ENCODE data around the gene CTNNBIP1.
"Not testable (repeated sequence)": the region's sequence is repeated elsewhere in the genome, so short reads cannot be mapped to it uniquely, and the experiment has no call there.

CTNNBIP1 gene, protein sequence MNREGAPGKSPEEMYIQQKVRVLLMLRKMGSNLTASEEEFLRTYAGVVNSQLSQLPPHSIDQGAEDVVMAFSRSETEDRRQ

DNA sequence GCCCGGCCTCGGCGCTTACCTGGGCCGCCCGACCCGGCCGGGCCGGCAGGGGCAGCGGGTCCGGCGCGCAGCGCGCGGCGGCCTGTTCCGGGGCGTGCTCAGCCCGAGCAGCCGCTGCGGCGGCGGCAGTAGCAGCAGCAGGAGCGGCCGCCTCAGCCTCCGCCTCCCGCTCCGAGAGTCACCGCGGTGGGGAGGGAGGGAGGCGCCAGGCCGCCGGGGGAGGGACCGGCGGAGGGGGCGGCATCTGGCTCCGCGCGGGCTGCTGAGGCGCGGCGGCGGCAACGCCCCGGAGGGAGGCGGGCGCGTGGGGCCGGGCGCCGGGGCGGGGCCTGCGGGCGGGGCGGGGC is at the start of gene CTNNBIP1:
CTNNBIP1 (minus strand) TSS at position 194 of the 347 bp plus-strand sequence. CDS start 38,205 bp downstream, outside the sequence.
- no peak for DNase-seq

DNA sequence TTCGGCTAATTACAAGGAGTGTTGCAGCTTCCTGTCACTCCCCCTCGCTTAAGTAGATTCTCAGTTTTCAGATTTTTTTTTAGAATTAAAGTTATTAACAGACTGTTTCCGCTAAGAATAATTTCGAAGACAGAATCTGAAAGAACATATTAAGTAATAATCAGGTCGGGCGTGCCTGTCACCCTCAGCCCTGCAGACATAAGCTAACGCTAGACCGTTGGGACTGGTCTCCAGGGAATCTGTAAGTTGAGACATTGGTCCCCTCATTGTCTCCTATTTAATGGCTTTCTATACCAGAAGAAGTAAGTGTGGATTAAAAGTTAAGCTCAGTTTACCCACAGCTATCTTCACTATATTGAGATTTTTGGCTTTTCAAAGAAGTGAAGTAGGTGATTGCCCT is 47.7 kb upstream of the CTNNBIP1 start:
- no peak for DNase-seq

DNA sequence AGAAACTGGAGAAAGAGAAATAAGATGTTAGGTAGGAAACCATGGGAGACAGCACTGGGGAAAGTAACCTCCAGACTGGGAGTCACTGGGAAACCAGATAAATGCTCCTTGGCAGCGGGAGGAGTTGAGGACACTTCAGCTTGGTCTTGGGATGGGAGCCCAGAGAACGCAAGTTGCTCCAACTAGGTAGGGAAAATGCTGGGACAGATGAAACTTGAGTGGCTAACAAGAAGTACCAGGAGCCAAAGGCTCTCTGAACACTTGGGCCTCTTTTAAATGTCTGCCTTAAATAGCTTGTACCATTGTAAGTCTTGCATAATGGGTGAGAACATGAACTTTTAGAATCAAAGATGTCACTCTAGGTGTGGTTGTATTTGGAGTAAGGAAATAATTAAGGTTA is 36.2 kb upstream of the CTNNBIP1 start:
- no peak for DNase-seq

DNA sequence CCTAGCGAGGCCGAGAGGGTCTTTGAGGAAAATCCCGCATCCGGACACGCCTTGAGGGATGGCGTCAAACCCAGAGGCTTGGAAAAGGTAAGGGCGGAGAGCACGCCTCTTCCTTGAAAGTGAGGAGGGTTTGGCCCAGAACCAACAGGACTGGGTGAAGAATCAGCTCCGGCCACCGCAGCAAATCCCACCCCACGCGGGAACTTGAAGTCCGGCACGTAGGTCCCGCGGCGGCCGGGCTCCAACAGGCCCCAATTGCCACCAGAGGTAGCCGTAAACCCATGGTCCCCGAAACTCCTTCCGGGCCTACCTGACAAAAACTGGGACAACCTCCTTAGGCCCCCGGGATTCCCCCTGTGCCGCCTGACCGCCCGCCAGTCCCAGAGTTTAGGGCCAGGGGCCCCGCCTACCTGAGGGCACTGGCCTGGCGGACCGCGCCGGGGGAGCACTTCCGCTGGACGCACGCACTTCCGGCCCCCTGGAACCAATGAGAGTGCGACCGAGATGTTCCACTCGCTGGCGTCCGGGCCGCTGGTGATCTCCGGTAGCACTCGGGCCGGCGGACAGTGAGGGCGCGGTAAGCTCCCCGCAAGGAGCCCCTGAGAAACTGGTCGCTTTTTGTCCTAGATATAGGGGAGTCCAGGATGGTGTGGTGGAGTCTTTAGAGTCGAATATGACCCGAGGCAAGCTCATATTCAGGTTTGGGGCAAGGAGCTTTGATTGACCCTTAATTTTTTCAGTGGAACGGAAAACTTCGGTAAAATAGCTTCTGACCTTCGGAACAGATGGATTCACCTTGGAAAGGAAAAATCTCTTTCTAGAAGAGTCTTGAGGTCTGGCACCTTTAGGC is 33.1 kb upstream of the CTNNBIP1 start, which contains the start of the genes LZIC and NMNAT1:
LZIC (minus strand) TSS at position 453 of the 850 bp plus-strand sequence. CDS start 6,772 bp downstream, outside the sequence.
NMNAT1 (plus strand) TSS at position 537 of the 850 bp plus-strand sequence. CDS start 28,599 bp downstream, outside the sequence.
- peak; percentile 95 for DNase-seq

DNA sequence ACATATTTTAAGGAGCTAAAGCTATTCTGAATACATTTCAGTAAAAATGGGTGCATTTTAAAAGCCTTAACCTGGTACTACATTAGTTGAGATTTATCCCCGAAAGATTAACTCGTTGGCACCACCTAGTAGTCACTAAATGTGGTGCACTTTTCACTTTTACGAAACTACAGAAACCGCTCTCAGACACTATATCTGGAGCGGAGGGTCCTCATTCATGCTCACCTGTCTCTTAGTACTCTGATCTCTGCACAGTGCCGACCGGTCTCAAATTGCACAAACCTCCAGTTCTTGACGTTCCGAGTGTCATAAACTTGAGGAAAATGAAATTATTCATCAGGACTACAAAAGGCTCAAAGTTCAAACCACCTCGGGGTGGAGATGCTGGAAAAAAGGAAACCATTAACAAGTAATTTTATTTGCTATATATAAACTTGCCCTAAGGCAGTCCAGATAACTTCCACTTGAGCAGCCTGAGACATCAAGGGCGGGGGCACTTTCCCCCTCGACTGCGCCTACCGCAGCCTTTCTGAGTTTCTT is 32.4 kb upstream of the CTNNBIP1 start:
- DNase-seq = peak; percentile 62

DNA sequence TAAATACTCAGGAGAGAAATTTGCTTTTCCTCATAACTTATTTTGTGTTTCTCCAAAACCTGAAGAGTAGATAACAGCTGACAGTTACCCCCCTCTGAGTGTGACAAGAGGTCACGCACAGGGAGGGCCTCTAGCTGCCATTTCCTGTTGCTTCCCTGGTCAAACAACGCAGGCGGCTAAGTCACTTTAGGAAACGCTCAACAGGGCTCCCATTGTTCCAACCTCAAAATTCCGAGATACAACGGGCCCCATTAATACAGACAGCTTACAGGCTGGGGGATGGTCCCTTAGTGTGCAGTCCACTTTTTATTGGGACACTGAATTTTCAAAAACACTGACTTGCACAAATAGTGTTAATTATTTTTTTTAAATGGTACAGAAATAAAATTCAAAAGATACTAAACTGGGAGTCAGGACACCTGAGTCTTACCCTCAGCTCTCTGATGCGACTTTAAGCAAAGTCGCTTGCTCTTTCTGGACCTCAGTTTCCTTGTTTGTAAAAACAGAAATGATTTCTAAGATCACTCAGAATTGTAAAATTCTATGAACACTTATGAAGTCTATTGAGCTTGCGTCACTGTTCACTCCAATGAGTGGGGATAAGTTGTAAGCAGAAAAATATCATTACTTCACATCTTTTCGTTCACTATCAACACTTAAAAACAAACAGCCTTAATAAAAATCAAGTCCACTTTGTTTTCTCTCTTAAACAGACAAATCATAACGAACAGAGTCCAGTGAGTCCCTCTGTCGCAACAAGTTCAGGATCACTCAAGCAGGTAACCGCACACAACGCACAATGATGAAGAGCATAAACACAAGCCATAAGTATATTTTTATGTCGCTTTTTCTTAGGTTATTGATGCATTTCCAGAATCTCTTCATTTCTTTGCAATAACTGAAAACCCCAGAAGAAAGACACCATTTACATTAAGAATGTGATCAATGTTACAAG is 19.6 kb upstream of the CTNNBIP1 start:
- DNase-seq = no peak

DNA sequence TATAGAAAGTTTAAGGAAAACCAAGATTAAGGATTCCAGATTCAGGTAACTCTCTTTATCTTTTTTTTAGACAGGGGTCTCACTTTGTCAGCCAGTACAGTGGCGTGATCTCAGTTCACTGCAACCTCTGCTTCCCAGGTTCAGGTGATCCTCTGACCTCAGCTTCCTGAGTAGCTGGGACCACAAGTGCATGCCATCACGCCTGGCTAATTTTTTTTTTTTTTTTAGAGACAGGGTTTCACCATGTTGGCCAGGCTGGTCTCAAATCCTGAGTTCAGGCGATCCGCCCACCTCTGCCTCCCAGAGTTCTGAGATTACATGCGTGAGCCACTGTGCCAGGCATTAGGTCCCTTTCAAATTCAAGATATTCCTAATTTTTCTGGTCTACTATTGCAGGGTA is 17.2 kb upstream of the CTNNBIP1 start:
- DNase-seq = no peak

DNA sequence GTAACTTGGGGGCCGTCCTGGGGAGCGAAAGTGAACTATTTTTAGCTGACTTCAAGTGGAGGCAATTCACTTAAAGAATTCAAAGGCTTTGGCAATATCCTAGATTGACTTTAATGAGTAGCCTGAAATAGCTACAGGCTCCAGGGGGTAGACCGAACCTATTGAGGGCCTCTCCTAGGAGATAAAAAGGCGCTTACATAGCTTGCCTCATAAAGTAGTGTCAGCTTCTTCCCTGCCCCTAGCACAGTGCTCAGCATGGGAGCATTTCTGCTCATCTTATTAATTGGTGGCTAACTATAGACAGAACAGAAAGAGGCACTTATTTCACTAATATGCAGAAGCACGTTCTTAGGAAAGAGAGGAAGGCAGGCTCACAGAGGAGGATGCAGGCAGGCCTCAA is 12.3 kb upstream of the CTNNBIP1 start:
- no peak for DNase-seq

DNA sequence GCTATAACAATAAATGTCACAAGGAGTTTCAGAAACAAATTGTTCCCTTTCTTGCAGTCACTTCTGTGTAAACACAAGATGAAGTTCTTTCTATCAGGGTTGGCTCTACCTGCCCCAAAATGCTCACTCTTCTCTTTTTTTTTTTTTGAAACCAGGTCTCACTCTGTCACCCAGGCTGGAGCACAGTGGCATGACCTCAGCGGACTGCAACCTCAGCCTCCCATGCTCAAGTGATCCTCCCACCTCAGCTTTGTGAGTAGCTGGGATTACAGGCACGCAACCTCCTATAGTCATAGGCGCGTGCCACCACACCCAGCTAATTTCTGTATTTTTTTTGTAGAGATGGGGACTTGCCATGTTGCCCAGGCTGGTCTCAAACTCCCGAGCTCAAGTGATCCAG is 10.5 kb upstream of the CTNNBIP1 start:
- DNase-seq = no peak

DNA sequence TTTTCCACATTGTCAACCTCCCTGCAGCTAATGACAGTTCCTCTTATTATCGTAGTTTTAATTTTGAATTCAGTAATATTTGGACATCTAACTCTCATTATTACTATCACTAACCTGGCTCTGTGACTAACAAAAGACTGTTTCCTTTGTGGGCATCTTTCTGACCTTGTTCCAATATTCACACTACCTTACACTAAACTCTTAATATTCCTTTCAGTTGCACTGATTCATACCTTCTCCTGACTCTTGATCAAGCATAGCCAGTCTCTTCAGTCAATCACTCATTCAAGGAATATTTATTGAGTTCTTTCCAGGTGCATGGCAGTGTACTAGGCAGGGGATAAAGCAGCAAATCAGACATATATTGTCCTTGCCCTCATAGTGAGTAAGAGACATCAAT is 7.8 kb upstream of the CTNNBIP1 start:
- no peak for DNase-seq

DNA sequence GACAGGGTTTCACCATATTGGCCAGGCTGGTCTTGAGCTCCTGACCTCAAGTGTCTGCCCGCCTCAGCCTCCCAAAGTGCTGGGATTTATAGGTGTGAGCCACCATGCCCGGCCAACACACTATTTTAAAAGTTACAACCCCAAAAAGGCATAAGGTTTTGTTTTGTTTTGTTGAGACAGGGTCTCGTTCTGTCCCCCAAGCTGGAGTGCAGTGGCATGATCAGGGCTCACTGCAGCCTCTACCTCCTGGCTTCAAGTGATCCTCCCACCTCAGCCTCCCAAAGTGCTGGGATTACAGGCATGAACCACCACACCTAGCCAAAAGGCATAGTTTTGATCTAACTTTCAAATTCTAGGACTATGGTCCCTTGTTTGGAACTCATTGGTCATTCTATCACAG is 7.4 kb upstream of the CTNNBIP1 start:
- DNase-seq = not testable (repeated sequence)

DNA sequence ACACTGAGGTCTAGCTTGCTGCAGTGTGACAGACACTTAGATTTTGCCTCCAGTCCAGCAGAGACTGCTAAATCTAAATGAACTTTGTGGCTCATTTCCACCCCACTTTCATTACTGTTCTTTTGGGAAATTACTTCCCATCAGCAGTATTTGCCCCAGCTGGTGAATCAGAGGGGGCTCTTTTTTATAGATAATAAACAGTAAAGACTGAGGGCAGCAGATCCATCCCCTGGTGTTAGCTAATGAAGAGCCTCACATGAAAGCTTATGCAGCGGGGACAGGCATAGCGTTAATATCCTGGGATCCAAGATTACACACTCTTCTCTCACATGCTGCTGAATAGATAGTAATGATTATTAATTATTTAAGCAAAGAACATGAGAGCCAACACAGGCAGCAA is 6.4 kb upstream of the CTNNBIP1 start:
- no peak for DNase-seq

DNA sequence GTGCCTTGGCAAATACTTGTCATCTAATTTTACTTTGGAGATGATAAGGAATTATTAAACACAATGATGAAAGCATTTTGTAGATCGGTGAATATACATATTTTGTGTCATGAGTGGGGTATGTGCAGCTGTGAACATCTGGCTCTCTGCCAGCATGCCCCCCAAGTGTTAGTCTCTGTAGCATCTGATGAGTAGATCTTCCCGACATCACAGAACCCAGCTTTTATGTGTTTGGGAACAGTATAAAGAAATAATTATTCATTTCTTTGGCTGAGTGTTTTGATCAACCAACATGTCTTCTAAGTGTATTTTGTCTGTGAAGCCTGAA is 4.5 kb upstream of the CTNNBIP1 start:
- DNase-seq = no peak

DNA sequence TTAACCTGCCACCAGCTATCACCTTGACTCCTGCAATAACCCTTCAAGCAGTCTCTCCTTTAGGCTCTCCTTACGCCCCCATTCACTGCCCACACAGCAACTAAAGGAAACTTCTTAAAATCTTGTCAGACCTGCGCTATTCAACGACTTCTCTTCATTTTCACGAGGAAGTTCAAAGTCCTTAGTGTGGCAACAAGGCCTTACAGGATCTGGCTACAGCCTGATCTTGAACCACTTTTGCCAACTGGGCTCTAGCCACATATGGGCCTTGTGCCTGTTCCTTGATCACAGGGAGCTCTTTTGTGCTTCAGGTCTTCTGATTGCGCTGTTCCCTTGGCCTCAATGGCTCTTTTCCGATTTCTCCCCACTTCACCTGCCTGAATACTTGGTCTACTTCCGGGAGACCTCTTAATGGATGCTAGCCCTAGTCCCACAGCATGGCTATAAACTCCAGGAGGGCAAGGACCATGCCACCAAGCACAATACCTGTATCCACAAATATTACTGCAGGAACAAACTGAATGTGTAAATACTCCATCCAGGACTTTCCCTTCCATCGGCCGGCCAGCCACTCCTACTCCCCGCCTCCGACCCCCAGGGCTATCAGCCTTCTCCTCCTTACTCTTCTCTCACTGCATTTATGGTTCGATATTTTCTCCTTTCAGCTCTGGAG is 2.3 kb upstream of the CTNNBIP1 start:
- DNase-seq = no peak

DNA sequence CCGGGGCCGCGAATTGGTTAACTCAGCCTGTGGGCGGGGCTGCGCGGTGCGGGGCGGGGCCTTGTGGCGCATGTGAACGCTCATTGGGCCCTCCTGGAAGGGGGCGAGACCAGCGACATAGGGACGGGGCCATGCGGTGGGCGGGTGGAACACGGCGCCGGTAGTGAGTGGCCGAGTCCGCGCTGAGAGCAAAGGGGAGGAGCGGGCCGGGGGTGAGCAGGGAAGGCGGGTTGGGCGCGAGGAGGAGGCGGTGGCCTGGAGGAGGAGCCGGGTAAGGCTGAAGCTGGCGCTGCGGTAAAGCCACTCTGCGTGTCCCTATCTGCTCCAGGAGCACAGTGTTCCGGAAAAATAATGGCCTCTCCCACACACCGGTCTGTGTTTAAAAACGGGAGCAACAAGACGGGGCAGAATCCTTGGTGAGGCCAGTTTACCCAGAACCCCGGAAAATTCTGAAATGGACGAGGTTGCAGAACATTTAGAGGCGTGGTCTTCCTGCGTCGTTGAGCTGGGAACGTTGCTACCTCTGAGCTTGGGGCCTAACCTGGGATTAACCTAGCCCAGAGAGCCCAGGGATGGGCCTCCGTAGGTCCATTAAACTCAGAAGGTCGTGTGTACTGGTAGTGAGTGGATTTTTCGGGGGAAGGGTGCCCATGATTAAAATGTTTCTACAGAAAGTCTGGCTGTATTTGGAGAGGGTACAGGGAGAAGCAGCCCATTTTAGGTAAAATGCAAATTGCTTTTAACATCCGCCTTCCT is 532 bp upstream of the CTNNBIP1 start:
- peak; percentile 99 for DNase-seq

DNA sequence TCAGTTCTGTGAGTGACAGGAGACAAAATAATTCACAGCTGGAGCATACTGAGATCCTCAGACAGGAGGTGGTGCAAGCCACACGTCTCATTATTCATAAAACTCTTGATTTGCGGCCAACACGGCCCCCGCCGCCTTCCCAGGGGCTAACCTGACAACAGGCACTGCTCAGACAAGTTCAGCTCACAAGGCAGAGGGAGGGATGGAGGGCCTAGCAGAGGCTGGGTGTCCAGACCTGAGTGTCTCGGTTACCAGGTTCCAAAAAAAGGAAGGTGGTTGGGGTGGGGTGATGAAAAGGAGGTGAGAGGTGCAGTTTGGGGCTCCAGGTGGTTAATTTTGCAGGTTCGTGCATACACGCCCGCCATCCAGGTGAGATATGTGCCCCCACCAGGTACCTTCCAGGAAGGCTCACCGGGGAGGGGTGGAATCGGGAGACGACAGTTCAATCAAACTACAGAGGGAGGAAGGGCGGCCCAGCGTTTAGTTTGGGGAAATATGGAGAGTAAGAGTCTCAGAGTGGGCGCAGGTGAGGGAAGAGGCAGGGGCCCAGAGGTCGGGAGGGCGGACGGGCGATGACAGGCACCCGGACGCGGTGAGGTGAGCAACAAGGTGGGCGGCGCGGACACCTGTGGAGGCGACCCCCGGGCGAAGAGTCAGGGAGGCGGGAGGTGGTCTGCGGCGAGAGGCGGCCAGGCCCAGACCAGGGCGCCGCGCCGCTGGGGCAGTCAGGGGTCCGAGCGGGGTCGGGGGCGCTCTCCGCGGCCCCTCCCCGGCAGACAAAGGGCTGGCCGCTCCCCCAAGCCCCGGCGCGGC is 629 bp downstream of the CTNNBIP1 start:
- DNase-seq = no peak

DNA sequence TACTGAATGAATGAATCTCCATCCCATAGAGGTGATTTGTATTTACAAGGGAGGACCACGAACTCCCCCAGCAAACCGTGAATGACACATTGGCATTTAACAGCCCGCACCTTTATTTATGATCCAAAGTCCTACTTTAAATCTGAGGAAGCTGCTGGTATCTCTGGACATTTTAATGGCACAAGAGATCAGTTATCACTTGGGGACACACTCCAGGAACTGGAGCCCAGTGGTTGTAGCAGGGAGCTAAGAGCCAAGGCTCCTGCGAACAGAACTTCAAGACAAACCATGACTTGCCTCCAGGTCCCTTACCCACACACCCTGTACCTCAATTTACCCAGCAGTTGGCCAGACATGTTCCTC is 1.2 kb downstream of the CTNNBIP1 start:
- no peak for DNase-seq

DNA sequence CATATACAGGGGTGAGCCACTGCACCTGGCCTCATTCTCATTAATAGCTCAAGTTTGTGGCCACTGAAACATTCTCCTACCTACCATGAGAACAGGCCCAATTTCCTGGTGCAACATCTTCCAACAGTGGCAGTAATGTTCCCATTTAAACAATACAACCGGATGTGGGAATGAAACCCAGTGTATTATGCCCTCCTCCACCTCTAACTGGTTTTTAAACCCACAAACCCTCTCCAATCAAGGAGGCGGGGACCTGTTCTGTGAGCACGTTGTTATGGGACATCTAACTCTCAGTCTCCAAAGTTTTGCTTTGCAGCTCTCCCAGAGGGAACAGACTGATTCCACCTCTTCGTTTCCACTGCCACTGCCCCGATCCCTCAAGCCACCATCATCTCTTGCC is 2.6 kb downstream of the CTNNBIP1 start:
- DNase-seq = no peak

DNA sequence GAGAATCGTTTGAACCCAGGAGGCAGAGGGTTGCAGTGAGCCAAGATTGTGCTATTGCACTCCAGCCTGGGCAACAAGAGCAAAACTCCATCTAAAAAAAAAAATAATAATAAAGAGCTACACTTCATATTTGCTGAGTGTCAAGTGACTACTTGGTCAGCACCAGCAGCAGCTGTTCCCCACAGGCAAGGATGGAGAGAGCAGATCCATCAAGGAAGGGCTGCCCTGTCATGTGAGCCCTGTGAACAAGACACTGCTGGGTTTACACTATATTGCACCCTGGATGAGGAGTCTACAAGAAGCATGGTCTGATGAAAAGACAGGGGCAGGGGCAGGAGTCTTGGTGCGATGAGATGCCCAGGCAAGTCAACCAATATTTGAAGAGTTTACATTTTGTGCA is 3.6 kb downstream of the CTNNBIP1 start:
- no peak for DNase-seq

DNA sequence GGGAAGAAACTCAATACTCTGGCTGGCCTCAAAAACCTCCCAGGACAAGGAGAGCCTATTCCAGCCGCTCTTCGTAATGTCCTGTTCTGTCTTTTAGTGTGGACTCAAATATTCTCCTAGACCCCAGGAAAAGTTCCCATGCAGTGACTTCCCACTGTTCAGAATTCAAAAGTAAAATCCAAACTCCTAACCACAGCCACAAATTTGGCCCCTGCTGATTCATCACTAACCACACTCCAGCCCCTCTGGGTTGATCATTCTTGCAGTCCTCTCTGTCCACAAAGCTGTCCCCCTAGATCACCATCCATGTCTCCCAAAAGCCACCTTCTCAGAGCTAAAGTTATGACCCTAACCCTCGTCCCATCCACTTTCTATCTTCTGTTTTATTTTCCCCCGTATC is 5.1 kb downstream of the CTNNBIP1 start:
- DNase-seq = no peak

DNA sequence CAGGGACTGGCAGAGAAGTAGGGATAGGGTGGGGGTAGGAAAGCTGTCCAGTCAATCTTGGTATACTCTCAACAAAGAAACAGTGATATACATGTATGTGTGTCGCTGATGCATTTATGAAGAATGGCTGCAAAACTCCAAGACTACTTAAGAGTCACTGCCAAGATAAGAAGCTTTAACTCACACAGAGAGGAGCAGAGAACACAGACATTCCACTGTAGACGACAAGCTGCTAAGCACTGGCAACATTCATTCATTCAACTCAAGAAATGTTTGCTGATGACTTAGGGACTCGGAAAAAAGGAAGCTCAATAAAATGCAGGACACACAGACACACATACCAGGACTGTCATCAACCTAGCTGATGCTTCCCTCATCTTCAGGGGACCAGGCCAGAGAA is 5.5 kb downstream of the CTNNBIP1 start:
- DNase-seq = no peak

Measured in inflammatory macrophage treated with lipopolysaccharide for 4 hours (primary cell).